ENCODE data around the gene HSD17B4.

HSD17B4 gene, protein sequence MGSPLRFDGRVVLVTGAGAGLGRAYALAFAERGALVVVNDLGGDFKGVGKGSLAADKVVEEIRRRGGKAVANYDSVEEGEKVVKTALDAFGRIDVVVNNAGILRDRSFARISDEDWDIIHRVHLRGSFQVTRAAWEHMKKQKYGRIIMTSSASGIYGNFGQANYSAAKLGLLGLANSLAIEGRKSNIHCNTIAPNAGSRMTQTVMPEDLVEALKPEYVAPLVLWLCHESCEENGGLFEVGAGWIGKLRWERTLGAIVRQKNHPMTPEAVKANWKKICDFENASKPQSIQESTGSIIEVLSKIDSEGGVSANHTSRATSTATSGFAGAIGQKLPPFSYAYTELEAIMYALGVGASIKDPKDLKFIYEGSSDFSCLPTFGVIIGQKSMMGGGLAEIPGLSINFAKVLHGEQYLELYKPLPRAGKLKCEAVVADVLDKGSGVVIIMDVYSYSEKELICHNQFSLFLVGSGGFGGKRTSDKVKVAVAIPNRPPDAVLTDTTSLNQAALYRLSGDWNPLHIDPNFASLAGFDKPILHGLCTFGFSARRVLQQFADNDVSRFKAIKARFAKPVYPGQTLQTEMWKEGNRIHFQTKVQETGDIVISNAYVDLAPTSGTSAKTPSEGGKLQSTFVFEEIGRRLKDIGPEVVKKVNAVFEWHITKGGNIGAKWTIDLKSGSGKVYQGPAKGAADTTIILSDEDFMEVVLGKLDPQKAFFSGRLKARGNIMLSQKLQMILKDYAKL

DNA sequence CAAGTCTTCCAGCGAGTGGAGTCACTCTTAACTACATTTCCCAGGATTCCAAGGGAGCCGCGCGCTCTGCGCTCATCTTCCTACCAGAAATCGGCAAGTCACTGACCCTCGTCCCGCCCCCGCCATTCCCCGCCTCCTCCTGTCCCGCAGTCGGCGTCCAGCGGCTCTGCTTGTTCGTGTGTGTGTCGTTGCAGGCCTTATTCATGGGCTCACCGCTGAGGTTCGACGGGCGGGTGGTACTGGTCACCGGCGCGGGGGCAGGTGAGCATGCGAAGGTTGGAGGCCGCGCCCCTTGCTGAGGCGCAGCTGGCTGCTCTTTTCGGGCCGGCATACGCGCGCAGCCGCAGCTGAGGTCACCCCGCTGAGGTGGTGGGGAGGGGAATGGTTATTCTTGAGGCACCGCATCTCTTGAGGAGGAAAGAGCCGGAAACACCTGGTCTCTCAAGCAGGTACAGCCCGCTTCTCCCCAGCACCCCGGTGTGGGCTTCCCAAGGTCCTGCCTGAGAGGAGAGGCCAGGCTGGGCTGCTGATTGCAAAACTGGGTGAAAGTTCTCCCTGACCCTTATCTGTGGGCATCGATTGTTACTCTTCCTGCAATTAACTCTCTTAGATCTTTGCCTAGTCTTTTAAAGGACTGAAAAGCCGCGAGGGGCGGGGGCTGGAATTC, at the start of gene HSD17B4:
HSD17B4 (plus strand) TSS at position 125 of the 667 bp plus-strand sequence; CDS start at position 204, 79 bp downstream.
- TF ChIP-seq, protein P1, sequence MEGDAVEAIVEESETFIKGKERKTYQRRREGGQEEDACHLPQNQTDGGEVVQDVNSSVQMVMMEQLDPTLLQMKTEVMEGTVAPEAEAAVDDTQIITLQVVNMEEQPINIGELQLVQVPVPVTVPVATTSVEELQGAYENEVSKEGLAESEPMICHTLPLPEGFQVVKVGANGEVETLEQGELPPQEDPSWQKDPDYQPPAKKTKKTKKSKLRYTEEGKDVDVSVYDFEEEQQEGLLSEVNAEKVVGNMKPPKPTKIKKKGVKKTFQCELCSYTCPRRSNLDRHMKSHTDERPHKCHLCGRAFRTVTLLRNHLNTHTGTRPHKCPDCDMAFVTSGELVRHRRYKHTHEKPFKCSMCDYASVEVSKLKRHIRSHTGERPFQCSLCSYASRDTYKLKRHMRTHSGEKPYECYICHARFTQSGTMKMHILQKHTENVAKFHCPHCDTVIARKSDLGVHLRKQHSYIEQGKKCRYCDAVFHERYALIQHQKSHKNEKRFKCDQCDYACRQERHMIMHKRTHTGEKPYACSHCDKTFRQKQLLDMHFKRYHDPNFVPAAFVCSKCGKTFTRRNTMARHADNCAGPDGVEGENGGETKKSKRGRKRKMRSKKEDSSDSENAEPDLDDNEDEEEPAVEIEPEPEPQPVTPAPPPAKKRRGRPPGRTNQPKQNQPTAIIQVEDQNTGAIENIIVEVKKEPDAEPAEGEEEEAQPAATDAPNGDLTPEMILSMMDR (conservative IDR thresholded peaks at IDR 0.05; ENCODE audit: low read depth, low read length), result no peak
- DNase-seq (ENCODE audit: low read depth), result peak; percentile 92
- peak within 1 kb of the TSS; percentile 97 for H3K4me3 ChIP-seq (ENCODE audit: low read depth, low read length)

DNA sequence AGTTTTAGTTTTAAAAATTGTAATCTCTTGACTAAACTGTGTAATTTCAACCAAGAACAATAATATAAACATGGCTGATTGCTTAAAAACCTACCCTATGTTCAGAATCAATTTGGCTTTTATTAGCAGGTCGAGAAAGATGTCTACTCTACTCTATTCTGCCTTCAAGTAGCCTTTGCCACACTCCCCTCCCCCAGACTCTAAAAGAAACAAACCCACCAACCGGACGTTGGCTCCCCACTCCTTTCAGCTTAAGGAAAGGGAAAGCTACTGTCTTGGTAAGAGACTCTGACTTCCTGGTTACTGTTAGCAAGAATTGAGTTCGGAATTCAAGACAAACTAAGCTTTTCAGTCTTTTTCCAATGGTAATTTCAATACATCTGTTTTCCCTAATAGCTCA, 49.7 kb upstream of the HSD17B4 start:
- TF ChIP-seq, protein P1 (conservative IDR thresholded peaks at IDR 0.05; ENCODE audit: low read depth, low read length), result no peak

DNA sequence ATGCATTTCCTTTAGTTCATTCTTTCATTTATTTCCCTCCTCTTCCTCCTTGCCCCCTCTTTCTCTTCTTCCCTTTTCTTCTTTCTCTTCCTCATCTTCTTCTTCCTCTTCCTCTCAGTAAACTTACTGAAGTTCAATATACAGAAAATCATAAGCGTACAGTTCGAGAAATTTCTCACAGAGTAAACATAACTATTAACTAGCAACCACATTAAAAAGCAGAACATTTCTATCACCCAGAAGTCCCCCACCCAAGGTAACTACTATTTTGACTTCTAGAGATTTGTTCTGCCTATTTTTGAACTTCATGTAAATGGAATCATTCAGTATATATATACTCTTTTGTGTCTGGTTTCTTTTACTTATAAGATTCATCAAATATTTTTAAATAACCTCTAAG, 48.3 kb upstream of the HSD17B4 start:
- TF ChIP-seq, protein P1 (conservative IDR thresholded peaks at IDR 0.05; ENCODE audit: low read depth, low read length), result no peak
- no peak overlapping the region for H3K4me3 ChIP-seq (ENCODE audit: low read depth, low read length)
- DNase-seq (ENCODE audit: low read depth), result no peak

More for the DNA sequence above, 49.7 kb upstream of the HSD17B4 start:
- no peak overlapping the region for H3K4me3 ChIP-seq (ENCODE audit: low read depth, low read length)
- DNase-seq (ENCODE audit: low read depth), result no peak

DNA sequence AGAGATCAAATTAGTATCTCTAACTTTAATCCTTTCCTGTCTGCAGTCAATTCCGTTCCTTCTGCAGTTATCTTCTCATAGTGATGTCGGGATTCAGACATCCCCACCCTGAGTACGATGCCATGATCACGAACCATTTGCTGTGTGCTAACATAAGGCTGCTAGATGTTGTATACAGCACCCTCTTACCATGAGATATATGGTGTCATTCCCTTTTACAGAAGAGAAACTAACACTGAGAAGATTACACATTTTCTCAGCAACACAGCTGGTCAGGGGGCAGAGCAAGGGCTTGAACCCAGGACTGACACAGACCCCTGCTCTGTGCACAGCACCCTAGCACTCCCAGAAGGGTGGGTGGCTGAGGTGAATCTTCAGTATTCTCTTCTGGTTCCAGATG, 46.9 kb upstream of the HSD17B4 start:
- DNase-seq (ENCODE audit: low read depth), result no peak
- TF ChIP-seq, protein P1 (conservative IDR thresholded peaks at IDR 0.05; ENCODE audit: low read depth, low read length), result no peak
- H3K4me3 ChIP-seq (ENCODE audit: low read depth, low read length), result no peak overlapping the region

DNA sequence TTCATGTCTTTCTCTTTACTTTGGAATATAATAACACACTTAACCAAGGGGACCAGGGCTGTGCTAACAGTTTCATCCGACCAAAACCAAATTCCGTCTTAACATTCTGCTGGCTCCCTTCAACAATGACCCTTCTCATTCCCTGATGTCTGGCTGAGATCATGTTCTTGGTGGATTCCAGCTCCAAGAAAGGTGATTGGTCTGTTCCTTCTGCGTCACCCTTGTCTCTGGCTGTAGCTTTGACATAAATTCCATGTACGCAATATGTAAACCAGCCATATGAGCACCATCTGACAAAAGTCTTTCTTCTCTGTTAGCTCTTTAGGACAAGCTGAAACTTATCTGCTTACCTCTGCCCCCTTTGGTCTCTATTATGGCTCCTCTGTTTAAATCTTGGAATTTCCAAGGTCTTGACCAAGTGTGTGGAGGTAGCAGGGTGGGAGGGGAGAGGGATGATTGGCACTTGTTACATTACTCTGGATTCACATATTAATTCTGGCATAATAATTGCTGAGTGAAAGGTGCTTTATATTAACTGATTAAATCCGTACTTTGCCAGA, 45.7 kb upstream of the HSD17B4 start:
- H3K4me3 ChIP-seq (ENCODE audit: low read depth, low read length), result no peak overlapping the region
- TF ChIP-seq, protein P1 (conservative IDR thresholded peaks at IDR 0.05; ENCODE audit: low read depth, low read length), result no peak
- no peak for DNase-seq (ENCODE audit: low read depth)

DNA sequence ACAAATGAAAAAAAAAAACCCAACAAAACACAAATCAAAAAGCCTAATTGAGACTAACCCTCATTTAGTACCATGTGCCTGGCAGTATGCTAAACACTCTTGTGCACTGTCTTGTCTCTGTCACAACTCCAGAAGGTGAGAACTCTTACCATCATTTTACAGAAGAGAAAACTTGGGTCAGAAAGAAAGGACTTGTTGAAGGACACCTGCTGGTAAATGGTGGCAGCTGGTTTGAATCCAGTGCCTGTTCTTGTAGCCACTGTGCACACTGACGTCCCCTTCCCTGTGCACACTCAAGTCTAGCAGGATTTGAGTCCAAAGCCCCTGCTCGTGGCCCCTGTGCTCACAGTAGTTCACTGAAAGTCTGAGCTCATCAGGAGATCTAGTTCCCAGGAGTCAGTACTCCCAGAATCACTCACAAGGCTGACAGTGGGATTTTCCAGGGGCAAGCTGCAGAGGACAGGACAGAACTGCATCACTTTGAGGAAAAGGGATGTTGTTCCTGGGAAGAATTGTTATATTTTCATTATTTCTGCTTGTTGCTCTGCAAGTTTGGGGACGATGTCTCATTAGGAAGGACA, 43.0 kb upstream of the HSD17B4 start:
- no peak for DNase-seq (ENCODE audit: low read depth)
- TF ChIP-seq, protein P1 (conservative IDR thresholded peaks at IDR 0.05; ENCODE audit: low read depth, low read length), result peak; percentile 7
- H3K4me3 ChIP-seq (ENCODE audit: low read depth, low read length), result no peak overlapping the region
